HG03045 (cell line): ENCODE results near the gene HDX.
"Not testable (repeated sequence)": the region's sequence is repeated elsewhere in the genome, so short reads cannot be mapped to it uniquely, and the experiment has no call there.

ENCODE experiments used
- ATAC-seq: cut with Tn5 transposase; IDR thresholded peaks from one replicate; pipeline ENCODE4 v1.9.1; 2021; ENCODE audit warnings: mild to moderate bottlenecking, moderate library complexity; ENCODE audit not compliant: unreplicated experiment

The HDX gene

DNA sequence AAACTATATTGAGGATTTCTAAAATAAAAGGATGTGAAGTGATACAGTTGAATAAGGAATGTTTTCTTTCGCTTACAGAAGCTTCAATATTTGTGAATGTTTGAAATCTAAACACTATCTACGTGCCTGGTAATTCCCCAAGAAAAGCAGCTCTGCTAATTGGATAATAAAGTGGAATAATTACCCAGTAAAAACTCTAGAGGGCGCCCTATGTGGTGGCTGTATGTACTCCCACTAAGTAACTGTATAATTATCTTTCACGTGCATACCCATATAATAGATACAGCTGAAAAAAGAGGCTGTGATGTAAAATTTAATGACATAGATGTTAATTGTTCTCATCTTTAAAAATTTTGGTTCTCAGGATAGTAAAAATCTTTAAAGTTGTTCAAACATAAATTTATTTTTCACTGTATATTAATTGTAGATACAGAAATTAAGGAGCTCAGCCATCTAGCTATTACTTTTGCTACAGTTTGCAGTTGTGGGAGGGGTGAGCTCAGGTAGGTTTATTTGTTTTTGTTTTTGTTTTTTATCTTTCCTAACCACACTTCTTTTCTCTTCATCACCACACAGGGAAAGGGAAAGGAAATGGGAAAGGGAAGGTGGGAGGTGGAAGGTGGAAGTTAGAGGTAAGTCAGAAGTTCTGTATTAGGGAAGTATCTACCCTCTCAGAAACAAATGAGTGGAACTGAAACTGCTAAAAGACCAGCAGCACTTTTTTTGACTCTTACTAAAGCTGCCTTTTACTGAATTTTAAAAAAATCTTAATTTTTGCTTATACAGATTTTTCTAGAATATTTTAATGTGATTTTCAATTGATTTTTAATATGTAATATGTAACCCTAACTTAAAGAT, 162.5 kb downstream of the HDX start:
- no peak for ATAC-seq

DNA sequence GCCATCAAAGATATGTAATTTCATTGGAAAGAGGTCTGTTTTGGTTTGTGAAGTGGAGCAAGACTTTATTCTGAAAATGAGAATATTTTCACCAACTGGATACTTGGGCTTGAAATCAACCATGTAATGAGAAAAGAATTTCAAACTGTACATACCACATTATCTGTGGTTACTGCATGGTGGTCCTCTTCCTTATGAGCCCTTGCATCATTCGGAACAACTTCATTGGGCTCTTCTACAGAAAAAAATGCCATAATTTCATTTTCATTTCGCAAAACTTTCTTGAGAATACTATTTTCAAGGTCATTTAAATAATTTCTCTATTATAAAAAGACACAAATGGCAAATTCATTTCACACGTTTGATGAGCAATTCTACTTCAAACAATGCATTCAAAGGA, 165.6 kb downstream of the HDX start:
- no peak for ATAC-seq

- no peak for ATAC-seq
These were observed 167.1 kb downstream of the HDX start for GRCh38 chrX:84335121-84335520.

- ATAC-seq, result no peak
These were observed 180.0 kb downstream of the HDX start for GRCh38 chrX:84322083-84322827.

DNA sequence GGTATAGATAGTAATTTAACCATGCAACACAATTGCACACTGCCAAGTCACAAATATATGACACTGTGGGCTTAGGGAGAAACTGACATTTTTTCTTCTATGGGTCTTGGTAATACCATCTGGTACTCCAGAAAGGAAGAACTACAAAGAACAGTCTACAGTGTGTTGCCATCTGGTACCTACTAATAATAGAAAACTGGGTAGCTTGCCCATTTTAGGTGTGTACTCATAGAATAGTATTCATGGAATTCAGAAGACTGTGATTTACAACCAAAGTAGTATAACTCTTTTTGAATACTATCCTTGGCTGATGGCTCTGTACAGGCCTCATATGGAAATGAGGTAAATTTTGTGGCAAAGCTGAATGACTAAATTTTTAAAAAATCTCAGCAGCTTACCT, 181.6 kb downstream of the HDX start:
- ATAC-seq, result no peak

DNA sequence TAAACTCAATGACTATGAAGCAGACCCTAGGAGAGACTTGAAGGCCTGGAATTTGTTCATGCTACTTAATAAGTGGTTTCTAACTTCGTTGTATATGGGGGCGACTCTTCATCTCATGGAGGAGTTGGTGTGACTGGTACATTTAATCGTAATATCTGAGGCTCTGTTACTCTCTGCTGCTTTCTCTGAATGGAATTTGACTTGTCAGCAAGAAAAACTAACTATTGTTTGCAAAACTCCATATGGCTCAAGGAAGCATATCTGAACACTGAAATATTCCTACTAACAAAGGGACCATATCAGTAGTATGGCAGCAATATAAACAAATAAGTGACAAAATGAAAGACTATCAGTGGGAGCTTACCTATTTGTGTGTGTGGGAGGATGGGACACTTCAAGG, 182.2 kb downstream of the HDX start:
- no peak for ATAC-seq

DNA sequence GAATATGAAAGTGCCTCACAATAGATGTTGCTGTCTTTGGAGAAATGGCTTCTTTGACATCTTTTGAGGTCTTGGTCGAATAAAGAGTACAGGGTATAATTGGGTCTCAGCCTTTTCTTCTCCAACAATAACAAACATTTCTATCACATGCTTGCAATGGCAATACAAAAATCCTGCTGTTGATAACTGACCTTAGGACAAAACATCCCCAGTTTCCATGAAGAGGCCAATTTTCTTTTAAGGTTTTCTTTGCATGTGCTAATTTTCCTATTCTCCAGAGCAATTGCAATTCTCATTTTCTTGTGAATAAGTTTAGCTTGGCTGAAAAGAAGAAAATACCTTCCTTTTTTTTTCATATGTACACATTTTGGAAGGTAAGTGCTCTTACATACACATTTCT, 183.6 kb downstream of the HDX start:
- ATAC-seq, result no peak

GRCh38 chrX:84315946-84316345, 186.3 kb downstream of the HDX start:
- ATAC-seq, result not testable (repeated sequence)
